Fibroblast of the aortic adventitia (primary cell): ENCODE data around the gene FKBP5. TPM values are rescaled to one million over a fixed set of nuclear protein-coding genes. Genes with fewer than 3 reads are reported as not detected.
"Not testable (repeated sequence)": the region's sequence is repeated elsewhere in the genome, so short reads cannot be mapped to it uniquely, and the experiment has no call there.

Source experiments
- DNase-seq: peaks from one replicate; pipeline ENCODE4 v3.0.0-alpha.2; 2010; ENCODE audit warnings: low read depth
- H3K4me3 ChIP-seq: 2 replicates; pipeline ENCODE4 v1.5.1; 2011; ENCODE audit warnings: low read depth, mild to moderate bottlenecking, control low read depth, low read length, moderate library complexity
- total RNA-seq: library from RNA; depleted of rRNA; stranded (reverse); fragments of >200 nt; gene quantifications from 2 replicates; pipeline ENCODE4 v1.2.3, GENCODE V29; 2012; ENCODE audit warnings: low replicate concordance
- TF ChIP-seq, protein P1 (sequence below): IDR thresholded peaks from 2 replicates; pipeline ENCODE4 v1.5.1; 2011; ENCODE audit warnings: mild to moderate bottlenecking, low read length, control low read depth, inconsistent platforms; ENCODE audit not compliant: insufficient read depth

FKBP5 gene
- total RNA-seq, 1 donor: 5.3 TPM

DNA sequence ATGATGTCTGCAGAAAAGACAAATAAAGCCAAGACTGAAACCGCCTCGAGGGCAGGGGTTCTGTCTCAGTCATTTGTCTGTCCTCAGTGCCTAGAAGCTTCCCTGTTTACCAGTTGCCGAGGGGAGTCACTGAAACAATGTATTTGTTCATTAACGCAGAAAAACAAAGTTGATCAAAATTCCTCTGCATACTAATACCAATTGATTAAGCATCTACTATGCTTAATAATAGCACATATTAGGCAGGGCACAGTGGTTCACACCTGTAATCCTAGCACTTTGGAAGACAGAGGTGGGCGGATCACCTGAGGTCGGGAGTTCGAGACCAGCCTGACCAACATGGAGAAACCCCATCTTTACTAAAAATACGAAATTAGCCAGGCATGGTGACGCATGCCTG lies 1.8 kb upstream of the FKBP5 start:
- TF ChIP-seq, protein P1, sequence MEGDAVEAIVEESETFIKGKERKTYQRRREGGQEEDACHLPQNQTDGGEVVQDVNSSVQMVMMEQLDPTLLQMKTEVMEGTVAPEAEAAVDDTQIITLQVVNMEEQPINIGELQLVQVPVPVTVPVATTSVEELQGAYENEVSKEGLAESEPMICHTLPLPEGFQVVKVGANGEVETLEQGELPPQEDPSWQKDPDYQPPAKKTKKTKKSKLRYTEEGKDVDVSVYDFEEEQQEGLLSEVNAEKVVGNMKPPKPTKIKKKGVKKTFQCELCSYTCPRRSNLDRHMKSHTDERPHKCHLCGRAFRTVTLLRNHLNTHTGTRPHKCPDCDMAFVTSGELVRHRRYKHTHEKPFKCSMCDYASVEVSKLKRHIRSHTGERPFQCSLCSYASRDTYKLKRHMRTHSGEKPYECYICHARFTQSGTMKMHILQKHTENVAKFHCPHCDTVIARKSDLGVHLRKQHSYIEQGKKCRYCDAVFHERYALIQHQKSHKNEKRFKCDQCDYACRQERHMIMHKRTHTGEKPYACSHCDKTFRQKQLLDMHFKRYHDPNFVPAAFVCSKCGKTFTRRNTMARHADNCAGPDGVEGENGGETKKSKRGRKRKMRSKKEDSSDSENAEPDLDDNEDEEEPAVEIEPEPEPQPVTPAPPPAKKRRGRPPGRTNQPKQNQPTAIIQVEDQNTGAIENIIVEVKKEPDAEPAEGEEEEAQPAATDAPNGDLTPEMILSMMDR: no peak

DNA sequence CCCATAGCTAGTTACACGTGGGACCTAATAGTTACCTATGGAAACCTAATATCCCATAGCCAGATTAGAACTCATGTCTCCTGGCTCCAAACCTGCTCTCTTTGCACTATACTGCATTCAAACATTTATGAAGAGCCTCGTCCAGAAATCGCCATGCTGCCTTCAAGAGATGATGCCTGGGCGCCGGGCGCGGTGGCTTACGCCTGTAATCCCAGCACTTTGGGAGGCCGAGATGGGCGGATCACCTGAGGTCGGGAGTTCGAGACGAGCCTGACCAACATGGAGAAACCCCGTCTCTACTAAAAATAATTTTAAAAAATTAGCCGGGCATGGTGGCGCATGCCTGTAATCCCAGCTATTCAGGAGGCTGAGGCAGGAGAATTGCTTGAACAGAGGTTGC lies 1.3 kb upstream of the FKBP5 start:
- not testable (repeated sequence) for H3K4me3 ChIP-seq

More for the DNA sequence above, 1.8 kb upstream of the FKBP5 start:
- DNase-seq: no peak
- no peak overlapping the region for H3K4me3 ChIP-seq

DNA sequence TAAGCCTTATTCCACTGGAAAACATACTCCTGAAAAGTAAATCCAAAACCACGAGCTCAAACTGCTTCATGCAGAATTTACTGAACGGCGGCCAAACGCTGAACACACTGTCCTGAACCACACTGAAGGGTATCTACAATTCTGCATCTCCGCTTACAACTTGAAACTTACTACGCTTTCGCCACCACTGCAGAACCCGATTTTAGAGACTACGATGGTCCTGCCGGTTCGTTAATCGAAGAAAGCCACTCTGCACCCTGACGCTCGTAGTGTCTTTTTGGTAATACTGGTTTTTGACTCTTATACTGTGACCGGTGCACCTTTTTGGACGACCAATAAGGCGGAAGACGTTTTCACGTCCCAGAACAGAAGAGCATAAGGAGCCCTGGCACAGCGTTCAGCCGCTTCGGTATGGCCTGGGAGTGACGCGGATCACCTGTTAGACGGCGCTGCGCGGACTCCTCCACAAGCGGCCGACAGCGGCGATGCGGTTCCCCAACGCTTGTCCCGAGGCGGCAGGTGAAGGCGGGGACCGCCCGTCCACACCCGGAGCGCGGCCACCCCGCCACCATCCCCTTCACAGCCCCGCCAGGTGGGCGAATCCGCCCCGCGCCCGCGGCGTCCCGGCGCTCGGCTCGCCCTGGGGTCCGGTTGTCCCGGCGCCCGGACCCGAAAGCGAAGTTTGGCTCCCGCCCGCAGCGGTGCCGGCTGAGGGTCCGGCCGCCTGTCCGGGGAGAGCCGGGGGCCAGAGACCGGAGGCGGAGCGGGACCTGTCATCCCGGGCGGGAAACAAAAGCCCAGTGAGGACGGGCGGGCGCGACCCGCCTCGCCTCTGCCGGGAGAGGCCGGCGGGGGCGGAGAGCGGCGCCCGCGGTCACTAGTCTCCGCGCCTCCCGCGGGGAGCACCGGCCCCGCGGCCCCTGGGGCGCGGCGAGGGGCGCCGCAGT lies 784 bp downstream of the FKBP5 start:
- TF ChIP-seq, protein P1: no peak
- H3K4me3 ChIP-seq: peak overlapping the region; percentile 78
- DNase-seq: peak; percentile 58

More for the DNA sequence above, 1.3 kb upstream of the FKBP5 start:
- not testable (repeated sequence) for DNase-seq

DNA sequence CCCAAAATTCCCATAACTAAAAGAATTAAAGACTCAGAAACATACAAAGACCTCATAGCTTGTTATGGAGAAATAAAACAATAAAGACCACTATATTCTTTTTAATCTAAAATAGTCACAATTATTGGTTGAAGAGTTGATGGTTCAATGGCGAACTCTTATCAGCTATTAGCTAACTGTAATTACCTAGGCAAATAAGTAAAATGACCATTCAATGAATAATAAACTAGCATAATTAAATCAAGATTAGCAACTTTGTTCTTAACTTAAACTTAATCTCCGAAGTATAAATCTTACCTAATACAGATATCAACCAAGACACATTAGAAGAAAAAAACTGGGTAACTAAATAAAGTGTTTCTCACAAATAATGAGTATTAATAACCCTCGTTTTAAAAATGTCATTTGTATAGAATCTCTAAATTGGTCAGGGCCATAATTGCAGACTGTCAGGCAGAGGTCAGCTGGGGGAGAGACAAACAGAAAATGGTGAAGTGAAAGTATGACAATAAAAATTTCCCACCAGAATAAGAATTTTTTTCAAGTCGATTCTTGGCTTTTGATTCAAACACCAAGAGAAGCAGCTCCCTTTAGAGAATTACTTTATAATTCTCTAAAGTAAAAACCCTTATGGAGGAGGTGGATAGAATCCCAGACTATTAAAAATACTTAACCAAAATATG lies 1.7 kb downstream of the FKBP5 start:
- TF ChIP-seq, protein P1: no peak
- DNase-seq: no peak
- H3K4me3 ChIP-seq: peak overlapping the region; percentile 78

DNA sequence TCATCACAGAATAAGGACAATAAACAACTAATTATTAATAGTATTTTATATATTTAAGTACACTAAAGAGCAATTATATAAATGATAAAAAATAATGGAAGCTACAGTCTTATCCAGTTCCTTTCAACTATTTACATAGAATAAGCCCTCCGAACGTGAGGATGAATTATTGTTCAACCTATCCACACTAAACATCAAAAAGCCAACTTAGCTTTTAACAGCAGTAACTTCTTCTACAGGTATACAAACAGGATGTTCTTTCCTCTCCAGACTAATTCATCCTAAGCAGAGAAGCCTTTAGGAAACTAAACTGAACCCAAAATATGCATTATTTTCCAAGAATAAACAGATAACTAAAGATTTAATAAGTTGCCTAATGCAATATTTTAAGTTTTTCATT lies 2.3 kb downstream of the FKBP5 start:
- no peak overlapping the region for H3K4me3 ChIP-seq
- DNase-seq: no peak
- TF ChIP-seq, protein P1: no peak

DNA sequence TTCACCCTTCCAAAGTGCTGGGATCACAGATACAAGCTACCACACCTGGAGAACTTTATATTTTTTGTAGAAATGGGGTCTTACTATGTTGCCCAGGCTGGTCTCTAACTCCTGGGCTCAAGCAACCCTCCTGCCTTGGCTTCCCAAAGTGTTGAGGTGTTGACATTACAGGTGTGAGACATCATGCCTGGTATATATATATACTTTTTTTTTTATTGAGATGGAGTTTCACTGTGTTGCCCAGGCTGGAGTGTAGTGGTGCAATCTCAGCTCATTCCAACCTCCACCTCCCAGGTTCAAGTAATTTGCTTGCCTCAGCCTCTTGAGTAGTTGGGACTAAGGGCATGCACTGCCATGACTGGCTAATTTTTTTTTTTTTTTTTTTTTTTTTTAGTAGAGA lies 5.4 kb downstream of the FKBP5 start:
- TF ChIP-seq, protein P1: no peak
- DNase-seq: no peak
- H3K4me3 ChIP-seq: no peak overlapping the region

DNA sequence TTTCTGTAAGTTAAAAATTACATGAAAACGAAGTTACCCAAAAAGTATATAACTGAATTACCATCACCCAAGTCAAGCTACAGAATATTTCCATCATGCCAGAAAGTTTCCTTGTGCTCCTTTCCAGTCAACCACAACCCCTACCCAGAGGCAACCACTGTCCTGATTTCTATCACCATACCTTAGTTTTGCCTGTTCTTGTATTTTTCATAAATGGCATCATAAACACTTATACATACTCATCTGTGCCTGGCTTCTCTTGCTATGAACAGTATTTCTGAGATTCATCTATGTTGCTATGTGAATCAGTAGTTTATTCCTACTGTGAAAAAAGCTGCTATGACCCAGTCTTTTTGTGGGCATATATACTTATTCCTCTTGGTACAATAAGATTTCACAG lies 7.4 kb downstream of the FKBP5 start:
- no peak for DNase-seq
- TF ChIP-seq, protein P1: no peak
- no peak overlapping the region for H3K4me3 ChIP-seq
